ENCODE measurements around the gene FBXO33. TPM values are rescaled to one million over a fixed set of nuclear protein-coding genes. Genes with fewer than 3 reads are reported as not detected.

Gene FBXO33
- polyA plus RNA-seq (ENCODE audit: insufficient read length in 10 of 10): 1 to 10 TPM; 4.0 to 5.7 (median 5.3) TPM
- long read RNA-seq, donor 1: 0 reads
- long read RNA-seq, donor 2, partial matches to known transcripts: 0 of 2 reads
- long read RNA-seq, donor 2, other reads (novel, unspliced or antisense): 0 of 2 reads
- long read RNA-seq, donor 3: 0 reads
- long read RNA-seq, donor 4: 0 reads
- long read RNA-seq, donor 5, partial matches to known transcripts: 0 of 1 reads
- long read RNA-seq, donor 5, other reads (novel, unspliced or antisense): 0 of 1 reads
- long read RNA-seq, donor 6, partial matches to known transcripts: 0 of 1 reads
- long read RNA-seq, donor 6, other reads (novel, unspliced or antisense): 0 of 1 reads
- long read RNA-seq, donor 7: 0 reads
- long read RNA-seq, donor 8: 0 reads
- long read RNA-seq, donor 9: 0 reads

- peak; percentile 96 to 99 (median 98) for DNase-seq
Observed at GRCh38 chr14:39432179-39432618, at the start of gene FBXO33. FBXO33 (minus strand) TSS chr14:39432433; CDS start chr14:39432162, 271 bp downstream.

- DNase-seq: no peak
Observed at GRCh38 chr14:39474416-39474911, 42.2 kb upstream of the FBXO33 start.

GRCh38 chr14:39472078-39472477 lies 39.8 kb upstream of the FBXO33 start:
- DNase-seq: no peak

GRCh38 chr14:39469094-39469710 lies 37.0 kb upstream of the FBXO33 start:
- DNase-seq: no peak

GRCh38 chr14:39467889-39468524 lies 35.8 kb upstream of the FBXO33 start:
- DNase-seq: peak in 1 of 3 donors; percentile 2

GRCh38 chr14:39459795-39460478 lies 27.7 kb upstream of the FBXO33 start:
- no peak for DNase-seq

GRCh38 chr14:39456702-39457250 lies 24.5 kb upstream of the FBXO33 start:
- no peak for DNase-seq

- no peak for DNase-seq
Observed at GRCh38 chr14:39454906-39455539, 22.8 kb upstream of the FBXO33 start.

- DNase-seq: no peak
Observed at GRCh38 chr14:39452680-39453079, 20.4 kb upstream of the FBXO33 start.

- DNase-seq: no peak
Observed at GRCh38 chr14:39451811-39452210, 19.6 kb upstream of the FBXO33 start.

- no peak for DNase-seq
Observed at GRCh38 chr14:39447175-39447661, 15.0 kb upstream of the FBXO33 start.

GRCh38 chr14:39446131-39446744 lies 14.0 kb upstream of the FBXO33 start:
- no peak for DNase-seq

GRCh38 chr14:39442293-39442692 lies 10.1 kb upstream of the FBXO33 start:
- no peak for DNase-seq

GRCh38 chr14:39441805-39442204 lies 9.6 kb upstream of the FBXO33 start:
- DNase-seq: no peak

- DNase-seq: no peak
Observed at GRCh38 chr14:39440975-39441374, 8.7 kb upstream of the FBXO33 start.

GRCh38 chr14:39435241-39435640 lies 3.0 kb upstream of the FBXO33 start:
- DNase-seq: no peak

- no peak for DNase-seq
Observed at GRCh38 chr14:39434401-39434800, 2.2 kb upstream of the FBXO33 start.

GRCh38 chr14:39433452-39433813 lies 1.2 kb upstream of the FBXO33 start:
- peak in 1 of 3 donors; percentile 6 for DNase-seq

GRCh38 chr14:39432619-39433451 lies 602 bp upstream of the FBXO33 start:
- DNase-seq: peak; percentile 76 to 94 (median 86)
